Right lobe of liver (tissue), 4 donors: Measurements from ENCODE around the gene RPS21.

ENCODE experiments used
- CTCF ChIP-seq, 4 donors: fragments of 200-600 bp in 3 of 4; fragments of 450-650 bp in 1 of 4; IDR thresholded peaks; one replicate each; pipeline versions ENCODE4 v1.5.1 to v1.8.0; 2016 to 2022; ENCODE audit warnings: antibody characterized with exemption in 4 of 4, mild to moderate bottlenecking in 2 of 4
- POLR2A ChIP-seq: fragments of 450-650 bp; IDR thresholded peaks from one replicate; pipeline ENCODE4 v1.6.1; 2017; ENCODE audit warnings: antibody characterized with exemption, mild to moderate bottlenecking
- donor health status: DM: no; HTN: no; CAD: no.
- donor health status: DM: no; HTN: no; CAD: no.
- donor health status: DM: no; HTN: yes; CAD: no.

- no peak for TF ChIP-seq CTCF (IDR thresholded peaks at IDR 0.05)
- TF ChIP-seq POLR2A, result no peak
Observed at GRCh38 chr20:62344782-62345181, 42.1 kb upstream of the RPS21 start.
